ENCODE data around the gene GNAT3. TPM values are rescaled to one million over a fixed set of nuclear protein-coding genes. Genes with fewer than 3 reads are reported as not detected.

The GNAT3 gene
- total and polyA plus RNA-seq, 2 of the 8 experiments (the other 6 are each of a cell fraction or from before 2014, with no cell fraction given) = not detected

DNA sequence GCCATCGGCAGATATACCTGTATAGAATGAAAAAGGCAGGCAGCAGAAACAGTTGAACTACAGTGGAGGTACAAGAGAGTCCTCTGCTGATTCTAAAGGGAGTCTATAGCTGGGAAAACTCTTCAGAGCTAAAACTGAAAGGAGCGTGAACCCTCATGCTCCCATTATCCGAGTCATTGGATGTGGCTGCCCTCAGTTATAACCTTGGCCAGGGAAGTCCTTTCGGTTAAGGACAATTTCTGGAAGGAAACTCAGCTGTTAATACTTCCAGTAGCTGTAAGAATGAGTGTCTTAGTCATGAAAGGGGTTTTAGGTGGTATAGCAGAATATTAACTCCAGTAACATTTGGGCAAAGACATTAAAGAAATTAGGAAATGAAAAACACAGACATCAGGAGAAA, 14.6 kb upstream of the GNAT3 start (continued):
- no peak for TF ChIP-seq MAFK (IDR thresholded peaks at IDR 0.05; ENCODE audit: low read depth, low read length)
- TF ChIP-seq, protein P1, sequence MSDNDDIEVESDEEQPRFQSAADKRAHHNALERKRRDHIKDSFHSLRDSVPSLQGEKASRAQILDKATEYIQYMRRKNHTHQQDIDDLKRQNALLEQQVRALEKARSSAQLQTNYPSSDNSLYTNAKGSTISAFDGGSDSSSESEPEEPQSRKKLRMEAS (IDR thresholded peaks at IDR 0.05) = no peak

Measured in H1 (cell line).